Endothelial cell (in vitro differentiated cells): ENCODE results near the gene HCFC2. TPM values are rescaled to one million over a fixed set of nuclear protein-coding genes. Genes with fewer than 3 reads are reported as not detected.

Experiments used
- DNase-seq: peaks from one replicate; pipeline ENCODE4 v3.0.0; 2021; ENCODE audit warnings: low spot score
- H3K27ac Mint-ChIP-seq: one replicate; pipeline ENCODE4 v1.8.0; 2021; ENCODE audit warnings: mixed read lengths, inconsistent platforms; ENCODE audit not compliant: unreplicated experiment
- H3K27me3 Mint-ChIP-seq: one replicate; pipeline ENCODE4 v1.8.0; 2021; ENCODE audit warnings: mild to moderate bottlenecking, moderate library complexity, mixed read lengths, inconsistent platforms; ENCODE audit not compliant: unreplicated experiment
- H3K36me3 Mint-ChIP-seq: one replicate; pipeline ENCODE4 v1.8.0; 2021; ENCODE audit warnings: mild to moderate bottlenecking, low read depth, mixed read lengths, inconsistent platforms; ENCODE audit not compliant: unreplicated experiment
- H3K4me1 Mint-ChIP-seq: one replicate; pipeline ENCODE4 v1.8.0; 2021; ENCODE audit warnings: mild to moderate bottlenecking, mixed read lengths, inconsistent platforms; ENCODE audit not compliant: unreplicated experiment
- H3K4me3 Mint-ChIP-seq: one replicate; pipeline ENCODE4 v1.8.0; 2021; ENCODE audit warnings: mild to moderate bottlenecking, mixed read lengths, inconsistent platforms; ENCODE audit not compliant: unreplicated experiment
- H3K9me3 Mint-ChIP-seq: one replicate; pipeline ENCODE4 v1.8.0; 2021; ENCODE audit warnings: mixed read lengths, inconsistent platforms; ENCODE audit not compliant: unreplicated experiment
- CTCF ChIP-seq: fragments of 200-600 bp; sonication (generic); IDR thresholded peaks from one replicate; pipeline ENCODE4 v1.5.0; 2021; ENCODE audit warnings: antibody characterized with exemption; ENCODE audit not compliant: unreplicated experiment
- total RNA-seq: library from RNA; stranded (reverse); fragmentation: NEBNext Ultra II Directional; extraction: Animal tissue kit (Norgen Biotek cat#: 25700); gene quantifications from one replicate; pipeline ENCODE4 v1.2.1, GENCODE V29; 2021; ENCODE audit not compliant: unreplicated experiment

HCFC2 gene
- total RNA-seq, 1 donor from 2014 or later, result 13.3 TPM

GRCh38 chr12:104049278-104049902 is 14.9 kb upstream of the HCFC2 start:
- Mint-ChIP-seq H3K9me3 (no peaks in the 10 kb centered on the region), H3K4me3 (peak overlapping the region; percentile 88), H3K36me3 (no peaks in the 10 kb centered on the region), H3K27me3 (peaks cover 3% of the 10 kb centered on the region), H3K4me1 (peaks cover 4% of the 10 kb centered on the region), H3K27ac (no peak overlapping the region)
- TF ChIP-seq CTCF, result no peak
- peak; percentile 11 for DNase-seq

GRCh38 chr12:104049903-104050356 is 14.4 kb upstream of the HCFC2 start, which contains the start of gene GLT8D2:
GLT8D2 (minus strand) TSS chr12:104050187; CDS start chr12:104019648, 30,539 bp downstream.
- peaks cover 1% of the 10 kb centered on the region for H3K27me3 Mint-ChIP-seq
- no peak within 1 kb of the TSS for H3K27ac Mint-ChIP-seq
- H3K9me3 Mint-ChIP-seq, result no peaks in the 10 kb centered on the region
- peaks cover 9% of the 10 kb centered on the region for H3K4me1 Mint-ChIP-seq
- TF ChIP-seq CTCF, result no peak
- peak within 1 kb of the TSS; percentile 88 for H3K4me3 Mint-ChIP-seq
- H3K36me3 Mint-ChIP-seq, result no peaks in the 10 kb centered on the region
- peak; percentile 42 for DNase-seq

DNA sequence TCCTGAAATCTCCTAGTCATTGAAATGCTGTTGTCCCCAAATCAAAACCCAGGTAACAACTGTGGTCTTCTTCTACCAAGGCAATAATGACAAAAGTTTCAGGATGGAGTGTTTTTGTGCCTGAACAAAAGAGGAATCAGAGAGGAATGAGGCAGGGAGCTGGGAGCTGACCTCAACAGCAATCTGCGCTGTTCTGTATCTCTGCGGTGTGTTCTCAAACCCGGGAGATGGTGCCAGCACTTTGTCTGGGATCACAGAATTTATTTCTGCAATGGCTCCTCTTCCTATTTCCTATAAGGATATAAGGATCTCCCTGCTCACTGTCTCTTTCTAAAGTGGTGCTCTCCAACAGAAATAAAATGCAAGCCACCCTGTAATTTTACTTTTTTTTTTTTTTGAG is 13.9 kb upstream of the HCFC2 start:
- no peak for TF ChIP-seq CTCF
- no peaks in the 10 kb centered on the region for H3K36me3 Mint-ChIP-seq
- peaks cover 1% of the 10 kb centered on the region for H3K27me3 Mint-ChIP-seq
- no peaks in the 10 kb centered on the region for H3K9me3 Mint-ChIP-seq
- no peak overlapping the region for H3K27ac Mint-ChIP-seq
- H3K4me1 Mint-ChIP-seq, result peaks cover 9% of the 10 kb centered on the region
- H3K4me3 Mint-ChIP-seq, result peak overlapping the region; percentile 88
- DNase-seq, result no peak

GRCh38 chr12:104054681-104055346 is 9.5 kb upstream of the HCFC2 start:
- Mint-ChIP-seq H3K27ac (no peak overlapping the region), H3K27me3 (peaks cover 1% of the 10 kb centered on the region)
- no peak for DNase-seq

More at GRCh38 chr12:104054681-104055346, 9.5 kb upstream of the HCFC2 start:
- peaks cover 13% of the 10 kb centered on the region for H3K4me1 Mint-ChIP-seq
- H3K9me3 Mint-ChIP-seq, result no peaks in the 10 kb centered on the region
- no peaks in the 10 kb centered on the region for H3K36me3 Mint-ChIP-seq
- H3K4me3 Mint-ChIP-seq, result no peak overlapping the region
- no peak for TF ChIP-seq CTCF
